Activated CD4-positive, CD25-positive, alpha-beta regulatory T cell treated with anti-CD3 and anti-CD28 coated beads, Interleukin-2, amount 50 U/mL, for 16 hours (primary cell): ENCODE results near the gene DST.

Source experiments
- DNase-seq: peaks from one replicate; pipeline ENCODE4 v3.0.0-alpha.2; 2020; ENCODE audit warnings: low read depth, low spot score

DST gene

GRCh38 chr6:56642366-56643261 is at the start of gene DST:
Gene DST (minus strand): TSS chr6:56642889.
- no peak for DNase-seq

GRCh38 chr6:56691814-56692213 is 49.1 kb upstream of the DST start:
- no peak for DNase-seq

GRCh38 chr6:56691286-56691595 is 48.6 kb upstream of the DST start:
- no peak for DNase-seq

GRCh38 chr6:56690519-56691285 is 48.0 kb upstream of the DST start:
- DNase-seq, result no peak

GRCh38 chr6:56689663-56690062 is 47.0 kb upstream of the DST start:
- DNase-seq, result no peak

GRCh38 chr6:56689114-56689513 is 46.4 kb upstream of the DST start:
- DNase-seq, result no peak

GRCh38 chr6:56688521-56688920 is 45.8 kb upstream of the DST start:
- DNase-seq, result no peak

- no peak for DNase-seq
Measured at GRCh38 chr6:56687551-56687950, 44.9 kb upstream of the DST start.

- DNase-seq, result no peak
Measured at GRCh38 chr6:56686429-56686828, 43.7 kb upstream of the DST start.

GRCh38 chr6:56685994-56686393 is 43.3 kb upstream of the DST start:
- no peak for DNase-seq

- no peak for DNase-seq
Measured at GRCh38 chr6:56685102-56685733, 42.5 kb upstream of the DST start.

GRCh38 chr6:56684342-56685101 is 41.8 kb upstream of the DST start:
- no peak for DNase-seq

GRCh38 chr6:56683882-56684281 is 41.2 kb upstream of the DST start:
- DNase-seq, result no peak

- DNase-seq, result no peak
Measured at GRCh38 chr6:56682635-56683034, 39.9 kb upstream of the DST start.

- no peak for DNase-seq
Measured at GRCh38 chr6:56677559-56677958, 34.9 kb upstream of the DST start.

- DNase-seq, result no peak
Measured at GRCh38 chr6:56671651-56672461, 29.2 kb upstream of the DST start.

GRCh38 chr6:56671160-56671559 is 28.5 kb upstream of the DST start:
- no peak for DNase-seq

GRCh38 chr6:56669041-56669440 is 26.4 kb upstream of the DST start:
- DNase-seq, result no peak

- no peak for DNase-seq
Measured at GRCh38 chr6:56668158-56668557, 25.5 kb upstream of the DST start.

GRCh38 chr6:56667336-56667735 is 24.6 kb upstream of the DST start:
- DNase-seq, result no peak

- no peak for DNase-seq
Measured at GRCh38 chr6:56664029-56664428, 21.3 kb upstream of the DST start.
